GM18520 (cell line): ENCODE results near the gene PAX6.

Experiments
- ATAC-seq: cut with Tn5 transposase; IDR thresholded peaks from one replicate; pipeline ENCODE4 v1.9.1; 2021; ENCODE audit not compliant: unreplicated experiment

Gene PAX6

DNA sequence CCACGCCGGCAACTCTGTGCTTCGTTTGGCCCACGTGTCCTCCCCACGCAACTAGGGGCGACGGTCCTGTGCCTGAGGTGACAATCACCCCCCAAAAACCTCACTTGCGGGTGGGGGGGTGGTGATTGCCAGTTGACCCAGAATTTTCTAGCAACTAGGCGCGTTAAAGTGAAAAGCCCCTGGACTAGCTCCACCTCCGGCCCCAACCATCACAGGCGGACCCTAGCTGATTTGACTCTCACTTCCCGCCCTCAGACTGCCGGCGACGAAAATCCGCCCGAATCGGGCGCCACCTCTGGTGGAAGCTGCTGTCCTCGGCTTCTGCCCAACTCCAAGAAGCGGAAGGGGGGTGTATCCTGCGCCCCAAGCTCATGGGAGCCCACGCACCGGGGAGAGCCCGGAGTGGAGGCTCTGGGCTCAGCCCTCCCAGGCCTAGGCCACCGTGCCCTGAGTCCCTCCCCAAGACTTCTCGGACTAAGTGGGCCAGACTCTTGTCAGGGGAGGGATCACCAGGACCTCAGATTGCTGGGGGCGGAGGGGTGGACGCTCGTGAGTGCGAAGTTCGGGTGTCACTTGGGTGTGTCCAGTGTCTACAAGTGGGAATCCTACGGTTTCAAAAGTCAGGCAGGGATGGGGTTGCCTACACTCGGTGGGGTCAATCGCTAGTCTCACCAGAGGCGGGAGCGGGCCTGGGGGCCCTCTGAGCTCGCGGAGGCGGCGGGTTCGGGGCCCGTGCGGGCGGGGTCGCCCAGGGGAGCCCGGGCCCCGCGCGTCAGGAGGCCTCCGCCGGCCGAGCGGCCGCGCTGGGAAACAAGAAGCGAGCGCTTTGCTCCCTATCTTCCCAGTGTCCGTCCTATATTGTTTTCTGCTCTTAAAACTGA lies 12.3 kb downstream of the PAX6 start:
- ATAC-seq: no peak

DNA sequence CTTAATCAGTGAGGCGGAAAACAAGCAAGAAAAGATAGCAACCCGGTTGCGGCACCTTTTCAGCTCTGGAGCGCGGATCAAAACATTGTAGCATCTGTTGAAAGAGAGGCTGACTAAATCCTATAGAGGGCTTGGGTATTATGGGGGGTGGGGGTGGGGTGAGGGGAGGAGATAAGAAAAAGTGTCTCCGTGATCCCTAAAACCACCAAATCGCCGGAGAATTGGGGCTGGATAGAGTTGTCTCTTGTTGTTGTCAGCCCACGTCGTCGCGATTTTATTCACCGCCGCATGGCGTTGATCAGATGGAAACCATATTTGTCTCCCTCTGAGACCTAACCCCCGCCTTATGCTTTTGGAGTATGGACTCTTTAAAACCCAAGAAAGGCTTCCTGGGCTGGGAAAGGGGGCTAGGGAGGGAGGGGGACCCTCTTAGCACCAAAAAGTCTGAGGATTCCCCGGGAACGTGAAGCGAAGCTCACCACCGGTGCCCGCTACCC lies 13.0 kb downstream of the PAX6 start:
- no peak for ATAC-seq

DNA sequence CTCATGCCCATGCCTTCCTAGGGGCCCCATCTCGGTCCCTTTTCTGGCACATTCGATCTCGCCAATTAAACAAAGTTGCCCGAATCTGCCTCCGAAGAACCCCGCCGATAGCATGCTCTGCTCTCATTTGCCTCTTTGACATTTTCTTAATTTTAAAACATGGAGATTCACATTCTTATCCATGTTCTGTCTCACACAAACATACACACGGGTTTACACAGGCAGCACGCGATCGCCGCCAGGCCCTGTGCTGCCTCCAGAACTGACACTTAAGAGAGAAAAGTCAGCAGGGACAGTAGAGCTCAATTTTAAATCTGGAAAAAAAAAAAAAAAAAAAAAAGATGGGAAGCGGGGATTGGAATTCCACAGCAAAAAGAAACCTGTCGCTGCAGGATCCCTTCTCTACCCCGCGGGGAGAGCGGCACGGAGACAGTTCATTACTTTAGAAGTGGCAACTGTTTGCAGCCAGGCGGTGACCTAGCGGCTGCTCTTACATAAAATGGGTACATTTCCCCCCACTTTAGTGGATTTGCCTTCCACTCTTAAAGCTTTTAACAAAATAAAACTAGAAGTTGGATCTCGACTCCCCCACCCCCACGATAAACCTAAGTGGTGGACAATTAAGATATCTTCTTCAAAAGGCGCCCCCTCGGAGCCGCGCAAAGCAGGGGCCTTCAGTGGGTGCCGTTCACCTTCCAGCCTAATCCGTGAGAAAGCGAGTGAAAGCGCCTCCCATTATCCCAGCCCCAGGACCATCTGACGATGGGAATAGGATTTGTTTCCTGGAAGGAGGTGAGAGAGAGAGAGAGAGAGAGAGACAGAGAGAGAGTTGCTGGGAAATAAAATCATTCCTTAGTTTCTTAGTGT lies 13.7 kb downstream of the PAX6 start:
- no peak for ATAC-seq

DNA sequence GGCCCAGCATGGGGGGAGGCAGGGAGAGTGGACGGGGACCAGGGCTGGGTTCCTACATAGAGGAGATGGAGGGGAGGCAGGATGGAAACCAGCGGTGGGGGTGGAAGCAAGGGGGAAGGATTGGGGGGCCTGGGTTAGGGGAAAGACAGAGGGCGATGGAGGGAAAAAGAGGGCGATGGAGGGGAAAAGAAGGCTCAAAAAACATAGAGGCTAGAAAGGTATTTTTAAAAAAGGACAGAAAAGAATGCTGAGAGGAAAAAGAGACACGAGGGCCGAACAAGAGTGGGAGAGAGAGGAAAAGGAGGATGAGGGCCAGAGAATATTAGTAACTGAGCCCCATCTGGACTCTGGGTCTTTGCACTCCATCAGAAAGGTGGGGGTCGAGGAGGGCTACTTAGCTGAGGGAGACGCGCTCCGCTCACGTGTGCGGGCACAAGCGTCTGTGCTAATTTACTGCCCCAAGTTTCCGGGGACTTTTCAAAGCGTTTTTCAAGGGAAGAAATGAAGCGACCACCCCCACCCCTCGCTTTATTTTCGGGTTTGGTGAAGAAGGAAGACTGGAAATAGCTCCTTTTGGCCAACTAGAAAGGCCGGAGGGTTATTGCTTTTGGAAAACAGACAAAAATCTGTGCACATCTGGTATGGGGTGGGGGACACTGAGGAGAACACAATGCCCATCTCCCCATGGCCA lies 14.5 kb downstream of the PAX6 start:
- no peak for ATAC-seq

DNA sequence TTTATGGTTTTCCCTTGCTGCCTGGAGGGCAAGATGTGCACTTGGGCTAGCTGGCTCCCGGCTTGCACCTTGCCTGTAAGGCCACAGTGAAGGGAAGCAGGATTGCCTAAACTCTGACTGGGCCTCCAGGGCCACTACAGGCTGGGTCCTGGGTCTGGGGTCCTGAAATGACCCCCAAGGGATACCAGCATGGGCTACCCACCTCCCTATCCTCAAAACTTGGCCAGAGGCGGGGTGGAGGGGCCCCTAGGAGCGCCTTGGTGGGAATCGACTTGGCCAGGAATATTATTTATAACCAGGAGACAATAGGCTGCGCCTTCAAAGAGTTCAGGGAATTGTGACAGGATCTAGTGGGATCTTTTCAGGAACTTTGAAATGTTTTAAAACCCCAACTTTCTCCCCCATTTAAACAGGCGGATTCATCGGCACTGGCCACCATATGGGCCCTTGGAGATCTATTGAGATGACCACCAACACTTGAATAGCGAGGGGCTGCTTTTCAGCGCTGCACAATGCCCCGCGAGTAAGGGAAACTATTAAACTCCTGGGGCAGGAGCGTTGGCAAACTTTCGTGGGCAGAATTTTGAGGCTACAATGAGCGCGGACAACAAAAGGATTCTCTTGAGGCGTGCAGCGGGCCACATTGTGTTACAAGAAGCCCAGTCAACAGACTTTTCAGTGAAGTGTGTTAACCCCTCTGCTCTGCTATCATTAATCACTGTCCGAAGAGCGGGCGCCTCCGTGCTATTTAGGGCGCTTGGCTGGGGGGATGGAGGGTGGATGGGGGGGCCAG lies 15.2 kb downstream of the PAX6 start:
- no peak for ATAC-seq

DNA sequence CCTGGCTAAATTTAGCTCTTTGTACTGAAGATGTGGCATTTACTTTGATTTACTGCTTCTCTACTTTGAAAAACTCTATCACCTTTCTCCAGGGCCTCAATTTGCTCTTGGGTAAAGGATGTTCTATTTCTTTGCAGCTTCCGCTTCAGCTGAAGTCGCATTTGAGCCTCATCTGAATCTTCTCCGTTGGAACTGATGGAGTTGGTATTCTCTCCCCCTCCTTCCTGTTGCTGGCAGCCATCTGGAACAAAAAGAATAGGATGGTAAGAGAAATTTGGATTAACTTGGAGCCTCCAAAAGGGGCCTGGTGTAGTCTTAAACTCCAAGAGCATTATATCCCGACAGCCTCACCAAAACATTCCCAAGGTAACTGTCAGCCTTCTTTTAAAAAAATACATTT lies 16.6 kb downstream of the PAX6 start:
- ATAC-seq: no peak

DNA sequence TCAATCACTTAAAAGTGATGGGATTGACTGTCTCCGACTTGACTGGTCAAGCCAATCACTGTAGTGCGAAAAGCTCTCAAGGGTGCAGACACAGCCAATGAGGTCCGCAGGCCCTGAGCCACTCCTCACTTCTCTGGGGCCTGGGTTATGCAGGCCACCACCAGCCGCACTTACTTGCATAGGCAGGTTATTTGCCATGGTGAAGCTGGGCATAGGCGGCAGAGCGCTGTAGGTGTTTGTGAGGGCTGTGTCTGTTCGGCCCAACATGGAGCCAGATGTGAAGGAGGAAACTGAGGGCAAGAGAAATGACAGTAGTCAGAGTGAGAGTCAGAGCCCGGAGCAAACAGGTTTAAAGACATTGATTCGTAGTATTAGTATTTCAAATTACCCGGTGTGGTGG lies 17.9 kb downstream of the PAX6 start:
- no peak for ATAC-seq

DNA sequence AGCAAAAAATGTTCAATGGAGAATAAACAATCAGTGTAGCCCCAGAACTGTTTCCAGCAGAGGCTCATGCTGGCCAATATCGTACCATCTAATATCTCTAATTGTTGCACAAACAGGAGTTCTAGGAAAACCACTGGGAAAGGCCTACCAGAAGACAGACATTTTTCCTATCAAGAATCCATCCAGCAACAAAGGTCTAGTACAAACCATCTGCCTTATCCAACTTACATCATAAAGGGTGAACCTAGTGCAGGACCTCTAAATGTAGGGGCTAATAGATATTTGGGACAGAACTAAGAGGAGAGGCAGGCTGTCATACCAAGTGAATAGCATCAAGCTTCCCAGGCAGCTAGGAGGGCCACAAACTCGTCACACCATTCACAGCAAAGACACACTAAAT lies 18.7 kb downstream of the PAX6 start:
- ATAC-seq: no peak

DNA sequence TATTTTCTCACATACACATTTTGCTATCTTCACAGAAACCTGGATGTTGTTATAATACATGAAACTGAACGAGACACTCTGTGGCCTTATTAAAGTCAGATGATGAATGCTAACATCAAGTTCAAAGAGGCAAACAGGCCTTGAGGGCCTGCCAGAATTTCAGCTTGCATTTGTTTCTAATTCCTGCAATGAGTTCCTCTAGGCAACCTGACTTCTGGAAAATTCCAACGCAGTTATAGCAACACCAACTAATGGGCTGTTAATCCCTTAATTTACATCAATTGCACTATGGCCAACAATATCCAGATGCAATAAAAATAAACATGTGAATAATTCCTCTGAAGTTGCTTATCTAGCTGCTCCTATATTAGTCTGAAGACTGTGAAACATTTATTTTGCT lies 19.1 kb downstream of the PAX6 start:
- no peak for ATAC-seq

DNA sequence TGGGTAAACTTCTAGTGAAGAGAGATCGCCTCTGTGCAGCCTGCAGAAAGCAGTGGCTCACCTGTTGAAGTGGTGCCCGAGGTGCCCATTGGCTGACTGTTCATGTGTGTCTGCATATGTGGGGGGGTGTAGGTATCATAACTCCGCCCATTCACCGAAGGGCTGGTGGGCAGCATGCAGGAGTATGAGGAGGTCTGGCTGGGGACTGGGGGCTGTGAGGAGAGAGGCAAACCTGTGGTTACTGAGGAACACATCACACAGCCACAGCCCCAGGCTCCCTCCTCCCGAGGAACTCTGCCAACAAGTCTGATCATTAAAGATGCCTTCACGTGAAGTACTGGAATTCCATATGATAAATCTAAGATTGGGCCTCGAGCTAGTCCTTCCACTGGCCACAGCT lies 20.5 kb downstream of the PAX6 start:
- ATAC-seq: no peak

DNA sequence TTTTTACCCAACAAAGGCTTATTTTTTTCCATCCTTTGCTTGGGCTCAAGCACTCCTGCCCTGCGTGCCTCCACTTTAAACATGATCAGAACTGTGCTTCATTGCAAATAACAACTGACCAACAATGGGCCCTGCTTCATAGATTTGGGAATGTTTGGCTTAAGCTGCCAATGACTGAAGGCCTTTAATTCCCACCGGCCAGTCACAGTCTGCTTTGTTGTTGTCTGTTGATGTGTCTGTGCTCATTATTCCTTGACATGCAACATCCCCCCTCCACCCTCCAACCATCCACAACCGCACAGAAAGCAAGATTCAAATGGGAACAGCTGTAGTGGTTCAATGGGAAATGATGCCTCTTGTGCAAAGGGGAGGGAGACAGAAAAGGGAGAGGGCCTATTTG lies 23.0 kb downstream of the PAX6 start:
- no peak for ATAC-seq

DNA sequence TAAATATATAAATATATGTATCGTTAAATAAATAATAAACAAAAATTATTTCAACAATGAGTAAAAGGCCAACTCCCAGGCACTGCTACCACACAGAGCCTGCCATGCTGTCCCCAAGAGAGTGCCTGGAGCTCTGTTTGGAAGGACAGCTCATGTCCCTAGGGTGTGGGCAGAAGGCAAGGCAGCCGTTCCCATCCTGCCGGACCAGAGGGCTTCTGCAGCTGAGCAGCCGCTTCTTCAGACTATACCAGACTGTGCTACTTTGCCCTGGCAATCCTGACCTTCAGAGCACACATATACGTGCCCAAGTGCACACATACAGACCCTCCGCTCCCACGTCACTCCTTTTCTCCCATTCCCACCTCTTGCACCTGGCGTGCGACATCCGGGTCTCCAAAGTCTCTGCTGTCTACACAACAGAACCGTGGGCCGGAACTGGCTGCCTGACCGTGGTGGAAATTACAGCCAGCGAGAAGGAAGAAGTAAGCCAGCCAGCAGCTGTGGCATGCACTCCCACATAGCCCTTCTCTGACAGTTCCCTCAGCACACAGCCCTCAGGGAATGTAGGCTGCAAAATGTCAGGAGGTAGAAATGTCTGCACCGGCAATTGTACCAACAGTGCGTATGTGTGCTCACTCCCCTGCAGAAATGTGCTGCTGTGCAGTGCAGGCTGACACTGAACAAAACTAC lies 24.0 kb downstream of the PAX6 start:
- ATAC-seq: no peak

DNA sequence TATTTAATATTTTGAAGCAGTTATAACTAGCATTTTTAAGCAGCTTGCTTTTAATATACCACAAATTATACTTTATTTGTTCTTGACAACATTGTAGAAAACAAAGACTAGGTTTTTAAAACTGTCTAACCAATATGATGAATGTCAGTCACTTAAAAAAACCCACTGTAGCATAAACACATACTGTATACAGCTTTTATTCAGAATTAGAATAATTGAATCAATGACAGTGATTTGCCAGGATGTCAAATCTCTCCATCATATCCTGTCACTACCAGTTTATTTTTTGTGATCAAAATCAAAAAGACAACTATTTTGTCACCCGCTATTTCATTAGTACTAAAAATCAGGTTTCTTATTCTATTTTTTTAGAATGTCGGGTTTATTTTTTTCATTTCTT lies 26.5 kb downstream of the PAX6 start:
- no peak for ATAC-seq

DNA sequence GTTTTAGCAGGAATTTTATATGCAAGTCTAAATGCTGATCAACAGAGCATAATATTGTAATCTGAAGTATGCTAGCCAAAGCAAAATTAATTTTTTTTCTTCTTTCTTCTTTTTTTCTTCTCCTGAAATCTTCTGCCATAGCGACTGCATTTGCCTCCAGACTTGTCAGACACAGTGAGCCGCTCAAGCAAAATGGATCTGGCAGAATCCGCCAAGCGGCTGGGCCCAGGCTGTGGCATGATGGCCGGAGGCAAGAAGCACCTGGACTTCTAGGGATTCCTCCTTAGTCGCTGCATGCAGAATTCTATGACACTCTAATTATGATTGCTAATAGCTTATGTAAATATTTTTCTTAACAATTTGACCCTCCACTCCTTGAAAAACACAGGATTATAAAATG lies 27.9 kb downstream of the PAX6 start:
- no peak for ATAC-seq

DNA sequence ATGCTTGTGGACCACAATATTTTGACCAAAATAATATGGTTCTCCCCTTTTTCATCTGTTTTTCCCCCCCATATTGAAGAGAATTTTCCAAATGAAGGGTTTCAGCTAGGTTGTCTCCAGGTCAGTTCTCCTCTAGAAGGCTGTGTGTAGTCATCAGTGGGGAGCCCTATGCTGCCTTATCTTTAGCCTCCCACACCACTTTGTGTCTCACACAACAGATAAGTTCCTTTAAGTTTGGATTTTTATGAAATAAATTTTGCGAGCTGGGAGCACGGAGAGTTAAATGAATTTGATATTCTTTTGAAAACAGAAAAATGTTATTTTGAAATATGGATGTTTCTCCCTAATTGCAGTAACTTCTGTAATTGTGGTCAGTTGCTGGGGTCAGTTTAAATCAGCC lies 28.9 kb downstream of the PAX6 start:
- ATAC-seq: no peak

DNA sequence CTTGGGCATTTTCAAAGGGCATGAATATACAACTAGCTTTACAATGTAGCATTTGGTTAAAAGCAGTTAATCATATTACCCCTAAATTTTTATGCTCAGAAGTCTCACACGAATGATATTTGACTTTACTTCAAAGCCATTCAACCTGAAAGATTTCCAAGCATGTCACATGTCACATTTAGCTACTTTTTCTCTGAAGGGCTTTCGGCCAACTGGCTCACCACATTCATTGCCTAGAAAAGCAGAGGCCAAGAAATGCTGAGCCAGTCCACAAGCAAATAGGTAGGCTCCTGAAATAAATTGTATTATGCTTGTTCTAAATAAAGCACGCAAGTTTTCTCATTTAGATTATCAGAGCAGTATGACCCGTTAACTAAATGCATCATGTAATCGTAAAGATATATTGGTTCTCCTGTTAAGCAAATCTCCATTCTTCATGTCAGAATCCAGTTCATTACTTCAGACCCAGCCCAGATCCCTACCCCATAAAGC lies 30.6 kb downstream of the PAX6 start:
- no peak for ATAC-seq

DNA sequence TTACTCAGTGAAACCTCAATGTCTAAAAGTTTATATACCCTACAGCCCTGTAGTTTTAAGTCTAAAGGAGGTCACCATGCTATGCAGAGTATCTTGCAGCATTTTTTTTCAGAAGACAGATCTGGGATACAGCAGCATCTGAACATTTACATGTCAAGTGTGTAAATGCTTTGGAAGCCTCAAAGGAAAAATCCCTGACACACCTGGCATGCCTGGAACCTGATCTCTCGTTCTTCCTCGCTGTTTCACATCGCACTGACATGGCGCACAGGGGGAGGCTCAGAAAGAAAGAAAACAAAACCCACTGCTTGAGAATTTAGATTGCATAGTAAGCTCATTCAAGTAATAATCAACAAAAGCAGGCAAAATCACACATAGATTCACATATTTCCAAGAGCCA lies 31.0 kb downstream of the PAX6 start:
- no peak for ATAC-seq

DNA sequence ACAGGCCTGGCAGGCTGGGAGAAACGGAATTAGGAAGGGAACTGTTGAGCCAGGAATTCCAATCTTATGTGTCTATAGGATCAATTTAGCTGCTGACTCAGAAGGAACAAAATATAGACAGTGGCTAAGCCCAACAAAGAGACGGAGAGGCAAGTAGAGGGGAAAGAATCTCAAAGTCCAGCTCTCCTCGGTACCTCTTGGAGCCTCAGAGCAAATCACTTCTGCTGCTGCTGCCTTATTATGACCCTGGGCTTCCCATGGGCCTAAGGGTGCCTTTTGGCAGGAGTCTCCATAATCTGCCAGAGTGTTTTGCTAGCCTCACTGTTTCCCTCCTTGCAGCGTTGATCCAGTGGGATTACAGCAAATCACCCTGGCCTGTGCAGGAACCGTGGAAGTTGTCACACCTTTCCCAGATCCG lies 31.7 kb downstream of the PAX6 start:
- ATAC-seq: no peak

DNA sequence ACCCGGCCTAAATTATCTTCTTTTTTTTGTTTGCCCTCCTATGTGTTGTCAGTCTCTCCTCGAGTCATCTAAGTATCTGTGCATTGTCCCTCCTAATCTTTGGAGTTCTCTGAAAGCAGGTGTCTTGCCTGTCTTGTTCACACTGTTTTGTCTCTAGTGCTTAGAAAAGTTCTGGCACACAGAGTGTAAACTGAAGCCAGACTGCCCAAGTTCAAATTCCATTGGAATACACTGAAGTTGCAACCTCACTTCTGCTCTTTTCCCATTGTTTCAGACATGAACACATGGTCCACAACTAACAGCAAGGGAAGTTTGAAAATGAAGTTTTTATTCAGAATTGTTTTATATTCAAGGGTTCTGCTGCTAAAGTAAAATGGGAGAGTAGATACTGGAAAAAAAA lies 38.7 kb downstream of the PAX6 start:
- ATAC-seq: no peak
